CD4-positive, alpha-beta T cell treated with Interleukin-15 for 4 hours (primary cell): ENCODE results near the gene ANTKMT.
"Not testable (repeated sequence)": the region's sequence is repeated elsewhere in the genome, so short reads cannot be mapped to it uniquely, and the experiment has no call there.

Experiments used
- DNase-seq: peaks from one replicate; pipeline ENCODE4 v3.0.0-alpha.2; 2020; ENCODE audit warnings: low spot score

The ANTKMT gene

GRCh38 chr16:681746-682427 is 39.1 kb upstream of the ANTKMT start:
- no peak for DNase-seq

- DNase-seq, result no peak
Measured at GRCh38 chr16:682493-683395, 38.2 kb upstream of the ANTKMT start.

GRCh38 chr16:683396-684070 is 37.4 kb upstream of the ANTKMT start:
- DNase-seq, result no peak

- peak; percentile 97 for DNase-seq
Measured at GRCh38 chr16:684071-684794, 36.7 kb upstream of the ANTKMT start, which contains the start of gene JMJD8. JMJD8 (minus strand) TSS chr16:684334; CDS start chr16:684319, 15 bp downstream.

GRCh38 chr16:684961-685696 is 35.8 kb upstream of the ANTKMT start:
- no peak for DNase-seq

GRCh38 chr16:685967-686366 is 35.0 kb upstream of the ANTKMT start:
- DNase-seq, result no peak

GRCh38 chr16:686459-687260 is 34.3 kb upstream of the ANTKMT start:
- DNase-seq, result no peak

- no peak for DNase-seq
Measured at GRCh38 chr16:687499-687898, 33.4 kb upstream of the ANTKMT start.

GRCh38 chr16:689175-689897 is 31.6 kb upstream of the ANTKMT start:
- no peak for DNase-seq

- not testable (repeated sequence) for DNase-seq
Measured at GRCh38 chr16:691242-691641, 29.7 kb upstream of the ANTKMT start.

- DNase-seq, result no peak
Measured at GRCh38 chr16:692356-693108, 28.4 kb upstream of the ANTKMT start.

GRCh38 chr16:693364-693763 is 27.6 kb upstream of the ANTKMT start:
- no peak for DNase-seq

- no peak for DNase-seq
Measured at GRCh38 chr16:693766-694165, 27.2 kb upstream of the ANTKMT start.

GRCh38 chr16:694187-694862 is 26.6 kb upstream of the ANTKMT start:
- no peak for DNase-seq

GRCh38 chr16:694863-695354 is 26.0 kb upstream of the ANTKMT start:
- DNase-seq, result no peak

GRCh38 chr16:695355-696089 is 25.4 kb upstream of the ANTKMT start:
- peak; percentile 67 for DNase-seq

- DNase-seq, result no peak
Measured at GRCh38 chr16:698911-699671, 21.9 kb upstream of the ANTKMT start.
